Stimulated activated CD4-positive, alpha-beta T cell treated with anti-CD3 and anti-CD28 coated beads, Interleukin-4, amount 100 ng/mL, for 24 hours (primary cell): ENCODE data around the gene ST7.

Source experiments
- DNase-seq: peaks from one replicate; pipeline ENCODE4 v3.0.0-alpha.2; 2020

Gene ST7

DNA sequence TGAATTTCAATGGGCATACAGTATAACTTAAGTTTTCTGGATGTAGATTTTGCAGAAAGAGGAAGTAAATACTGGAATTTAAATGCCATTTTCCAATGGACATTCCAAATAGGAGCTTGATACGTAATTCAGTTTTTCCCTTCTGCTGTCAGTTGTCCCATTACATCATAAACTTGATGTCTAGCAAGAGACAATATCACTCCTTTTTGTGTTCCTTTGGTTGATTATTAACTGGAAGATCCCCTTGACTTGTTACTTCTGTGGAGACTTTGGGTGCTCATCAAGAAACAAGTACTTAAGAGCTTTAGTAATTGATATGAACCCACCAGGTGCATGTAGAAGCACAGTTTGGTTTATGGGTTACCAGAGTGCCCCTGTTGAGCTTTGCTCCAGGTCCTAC is 116.1 kb downstream of the ST7 start:
- no peak for DNase-seq

DNA sequence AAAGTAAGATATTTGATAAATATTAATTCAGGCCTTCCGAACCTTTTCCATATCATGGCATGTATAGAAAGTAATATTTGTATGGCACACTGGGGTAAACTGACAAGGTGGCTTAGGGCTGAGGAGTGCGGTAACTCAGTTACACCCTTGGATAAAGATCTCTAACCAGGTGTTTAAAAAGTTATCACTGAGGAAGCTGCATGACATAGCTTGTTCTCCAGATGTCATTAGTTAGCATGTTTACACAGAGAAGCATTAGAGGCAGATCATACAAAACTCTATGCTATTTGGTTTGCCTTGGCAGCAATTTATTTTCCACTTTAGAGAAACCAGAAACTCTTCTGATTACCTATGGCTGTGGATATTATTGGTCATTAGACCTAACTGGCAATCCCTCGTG is 118.2 kb downstream of the ST7 start:
- no peak for DNase-seq

DNA sequence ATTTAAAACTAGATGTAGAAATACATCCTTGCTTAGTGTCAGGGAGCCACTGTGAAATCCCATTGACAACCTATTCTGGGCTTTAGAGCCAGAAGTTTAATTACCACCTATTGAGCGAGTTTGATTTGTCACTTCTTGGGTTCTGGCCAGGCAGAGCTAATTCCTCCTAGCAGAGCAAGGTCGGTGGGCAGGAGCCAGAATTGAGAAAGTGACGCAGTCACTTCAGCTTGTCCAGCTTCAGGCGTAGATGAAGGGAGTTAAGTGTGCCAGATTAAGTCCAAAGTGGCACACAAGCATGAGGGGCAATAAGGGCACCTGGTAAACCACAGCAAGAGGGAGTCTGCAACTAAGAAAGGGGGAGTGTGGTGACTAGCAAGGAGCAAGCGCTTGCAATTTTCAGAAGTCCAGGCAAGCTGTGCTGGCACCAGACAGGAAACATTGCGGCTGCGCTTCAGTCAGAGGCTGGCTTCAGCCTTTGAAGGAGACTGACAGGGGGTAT is 119.4 kb downstream of the ST7 start:
- no peak for DNase-seq

DNA sequence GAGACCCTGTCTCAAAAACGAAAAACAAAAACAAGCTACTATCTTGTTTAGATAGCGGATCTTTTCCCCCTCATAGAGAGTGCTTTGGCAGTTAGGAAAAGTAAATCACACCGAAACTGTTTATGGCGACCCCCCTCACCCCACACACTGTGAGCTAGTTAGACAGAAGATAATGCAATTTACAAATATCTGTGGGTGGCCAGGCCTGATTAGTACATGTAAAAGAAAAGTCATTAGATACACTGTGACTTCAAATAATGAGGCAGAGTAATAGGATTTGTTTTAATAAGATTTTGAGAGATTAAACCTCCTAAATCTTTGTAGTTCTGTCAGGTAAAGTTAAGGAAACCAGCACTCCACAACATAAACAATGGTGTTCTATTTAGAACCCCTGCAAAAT is 121.1 kb downstream of the ST7 start:
- DNase-seq = no peak

DNA sequence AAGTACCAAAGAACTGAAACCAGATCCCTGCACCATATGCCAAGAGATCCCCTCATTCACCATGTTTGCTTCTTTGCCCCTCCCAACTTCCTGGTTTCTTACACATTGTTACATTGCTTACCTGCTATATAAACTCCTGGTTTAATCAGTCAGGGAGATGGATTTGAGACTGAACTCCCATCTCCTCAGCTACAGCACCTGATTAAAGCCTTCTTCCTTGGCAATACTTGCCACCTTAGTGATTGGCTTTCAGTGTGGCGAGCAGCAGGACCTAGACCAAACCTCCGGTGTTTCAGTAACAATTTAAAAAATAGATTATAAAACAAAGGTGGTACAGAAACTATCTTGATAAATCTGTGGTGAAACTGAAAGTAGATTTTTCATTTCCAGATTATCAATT is 122.6 kb downstream of the ST7 start:
- DNase-seq = no peak

- no peak for DNase-seq
These were observed 123.2 kb downstream of the ST7 start for GRCh38 chr7:117076426-117076943.

GRCh38 chr7:117077658-117078057 is 124.4 kb downstream of the ST7 start:
- no peak for DNase-seq

DNA sequence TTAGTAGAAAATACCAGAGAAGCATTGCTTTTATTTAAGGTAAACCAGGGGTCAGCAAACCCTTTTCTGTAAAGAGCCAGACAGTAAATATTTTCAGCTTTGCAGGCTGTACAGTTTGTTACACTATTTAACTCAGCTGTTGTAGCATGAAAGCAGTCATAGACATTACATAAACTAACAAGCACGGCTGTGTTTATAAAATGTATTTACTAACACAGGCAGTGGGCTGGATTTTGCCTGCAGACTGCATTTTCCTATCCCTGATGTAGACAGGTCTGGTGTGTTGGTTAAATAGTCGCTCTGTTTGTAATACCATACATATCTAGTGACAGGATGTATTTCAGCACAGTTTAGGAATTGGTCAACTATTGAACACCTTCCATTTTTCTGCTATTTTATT is 129.3 kb downstream of the ST7 start:
- no peak for DNase-seq

GRCh38 chr7:117083648-117084047 is 130.3 kb downstream of the ST7 start:
- no peak for DNase-seq

GRCh38 chr7:117084286-117084685 is 131.0 kb downstream of the ST7 start:
- no peak for DNase-seq

DNA sequence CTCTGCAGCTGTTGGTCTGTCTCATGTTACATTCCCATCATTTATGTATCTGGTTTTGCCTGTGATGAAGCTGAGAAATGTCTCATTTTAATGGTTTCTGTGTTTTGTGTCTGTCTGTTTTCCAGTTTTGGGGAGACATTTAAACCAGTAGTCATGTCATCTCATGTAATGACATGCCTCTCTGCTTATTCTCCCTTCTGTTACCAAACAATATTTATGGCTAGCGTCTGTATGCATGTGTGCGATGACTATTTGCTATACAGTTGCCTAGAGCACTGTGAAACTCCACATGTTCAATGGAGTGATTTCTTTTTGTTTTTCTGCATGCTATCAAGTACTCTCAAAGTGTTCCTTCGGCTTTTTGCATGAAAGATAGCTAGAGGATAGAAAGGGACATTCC is 132.0 kb downstream of the ST7 start:
- no peak for DNase-seq

DNA sequence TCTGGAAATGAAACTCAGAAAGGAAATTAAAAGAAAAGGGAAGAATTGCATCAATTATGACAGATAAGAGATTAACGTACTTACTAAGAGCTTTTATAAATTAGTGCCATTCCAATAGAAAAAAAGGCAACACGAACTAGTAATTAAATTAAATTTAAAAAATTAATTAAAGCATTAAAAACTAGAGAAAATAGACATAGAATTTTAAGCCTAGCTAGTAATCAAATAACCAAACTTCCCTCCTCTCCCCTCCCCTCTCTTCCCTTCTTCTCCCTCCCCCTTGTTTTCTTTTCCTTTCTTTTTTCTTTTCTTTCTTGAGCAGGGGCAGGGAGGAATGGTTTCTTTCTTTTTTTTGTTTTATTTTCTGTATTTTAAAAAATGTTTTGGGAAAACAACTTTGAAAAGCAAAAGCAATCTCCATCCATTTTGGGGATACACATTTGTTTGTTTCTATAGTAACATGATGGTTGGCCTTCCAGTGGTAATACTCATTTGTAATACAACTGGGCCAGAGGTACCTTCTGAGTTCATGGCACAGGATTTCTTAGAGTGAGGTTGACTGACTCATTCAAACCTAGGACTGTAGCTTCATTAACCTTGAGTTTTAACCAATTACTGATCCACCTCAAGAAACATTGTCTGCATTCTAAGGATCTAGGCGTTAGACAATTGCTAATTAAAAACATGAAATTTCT is 132.6 kb downstream of the ST7 start:
- no peak for DNase-seq

DNA sequence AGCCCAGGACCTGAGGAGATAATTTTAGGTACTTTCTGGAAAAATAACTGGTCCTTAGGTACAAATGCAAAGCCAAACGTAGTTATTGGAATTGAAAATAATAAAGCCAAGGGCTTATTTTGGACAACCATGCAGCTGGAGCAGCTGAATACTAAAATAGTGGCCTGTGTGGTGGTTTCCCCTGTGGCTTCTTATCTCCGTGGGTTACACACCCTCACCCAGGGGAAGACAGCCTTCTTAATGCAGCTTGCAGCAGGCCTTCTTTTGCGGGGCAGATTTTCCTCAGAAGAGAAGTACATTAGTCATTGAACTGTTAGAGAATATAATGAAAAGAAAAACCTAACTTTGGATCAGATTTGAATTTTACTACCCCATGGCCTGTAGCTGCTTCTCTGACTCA is 133.5 kb downstream of the ST7 start:
- peak; percentile 9 for DNase-seq

- no peak for DNase-seq
These were observed 134.5 kb downstream of the ST7 start for GRCh38 chr7:117087639-117088396.

DNA sequence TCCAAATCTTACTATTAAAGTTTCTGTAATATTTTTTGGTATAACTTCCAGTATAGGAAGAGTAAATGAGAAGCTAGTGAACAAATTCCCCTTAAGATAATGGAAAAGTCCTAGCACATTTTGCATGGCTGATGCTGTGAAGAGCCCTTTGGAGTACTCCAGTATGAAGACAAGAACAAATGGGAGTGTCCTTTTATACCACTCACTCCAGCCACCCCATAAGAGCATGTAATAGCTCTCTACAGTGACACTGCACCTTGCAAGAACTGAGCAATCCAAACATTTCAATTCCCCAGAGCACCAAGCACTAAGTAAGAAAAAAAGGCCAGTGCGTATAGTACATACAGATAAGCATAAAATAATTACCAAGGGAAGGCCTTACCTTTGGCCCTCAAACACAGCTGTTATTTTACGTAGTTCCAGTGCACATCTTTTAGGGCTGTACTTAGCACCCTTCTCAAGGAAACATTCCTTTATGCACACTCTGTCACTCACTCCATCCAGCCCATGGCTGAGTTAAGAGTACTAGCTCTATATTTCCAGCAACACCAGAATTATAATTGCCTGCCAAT is 135.4 kb downstream of the ST7 start:
- no peak for DNase-seq

GRCh38 chr7:117090791-117091190 is 137.5 kb downstream of the ST7 start:
- no peak for DNase-seq

DNA sequence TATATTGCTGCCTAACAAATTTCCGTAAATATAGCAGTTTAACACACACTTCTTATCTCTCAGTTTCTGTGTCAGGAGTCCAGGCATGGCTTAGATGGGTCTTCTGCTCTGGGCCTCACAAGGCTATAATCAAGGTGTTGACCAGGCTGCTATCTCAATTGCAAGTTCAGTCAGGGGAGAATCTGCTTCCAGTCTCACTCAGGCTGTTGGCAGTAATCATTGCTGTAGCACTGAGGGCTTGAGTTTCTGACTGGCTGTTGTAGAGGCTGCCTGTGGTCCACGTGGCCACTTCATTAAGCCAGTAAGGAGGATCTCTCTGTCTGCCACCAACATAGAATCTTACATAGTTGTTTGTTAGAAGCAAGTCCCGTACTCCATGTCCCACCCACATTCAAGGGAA is 138.4 kb downstream of the ST7 start:
- DNase-seq = no peak

- no peak for DNase-seq
These were observed 139.5 kb downstream of the ST7 start for GRCh38 chr7:117092785-117093184.

DNA sequence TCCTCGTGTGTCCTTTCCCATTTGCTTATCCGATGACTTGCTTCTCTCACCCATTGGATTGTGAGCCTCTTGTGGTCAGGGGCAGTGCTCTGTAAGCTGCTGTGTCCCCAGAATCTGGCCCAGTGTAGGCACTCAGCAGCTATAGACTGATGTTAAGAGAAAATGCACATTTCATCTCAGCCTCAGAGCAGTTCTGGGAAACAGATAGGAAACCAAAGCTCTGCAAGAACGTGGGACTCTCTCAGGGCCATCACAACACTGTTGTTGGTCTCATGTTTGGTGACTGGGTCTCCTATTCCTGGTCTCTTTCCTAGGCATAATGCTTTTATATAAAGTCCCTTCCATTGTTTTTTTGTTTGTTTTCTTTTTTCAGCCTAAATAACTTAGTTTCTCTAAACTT is 141.2 kb downstream of the ST7 start:
- DNase-seq = no peak

DNA sequence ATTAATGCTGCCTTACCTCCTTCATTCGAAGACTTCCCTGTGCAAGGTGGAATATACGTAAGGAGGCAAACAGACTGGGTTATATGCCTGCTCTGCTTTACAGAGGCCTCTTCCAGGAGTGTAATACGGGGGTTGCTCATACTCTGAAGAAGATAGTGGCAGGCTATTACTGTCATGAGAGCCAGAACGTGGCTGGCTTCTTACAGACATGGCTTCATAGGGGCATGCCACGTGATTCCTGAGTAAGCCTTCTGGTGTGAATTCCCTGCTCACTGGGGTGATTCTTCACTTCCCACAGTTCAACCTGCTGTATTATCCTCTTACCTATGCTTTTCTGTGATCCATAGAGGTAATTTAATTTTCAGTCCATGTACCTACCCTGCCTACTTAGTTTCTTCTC is 141.8 kb downstream of the ST7 start:
- DNase-seq = no peak

- no peak for DNase-seq
These were observed 143.0 kb downstream of the ST7 start for GRCh38 chr7:117096330-117096729.

DNA sequence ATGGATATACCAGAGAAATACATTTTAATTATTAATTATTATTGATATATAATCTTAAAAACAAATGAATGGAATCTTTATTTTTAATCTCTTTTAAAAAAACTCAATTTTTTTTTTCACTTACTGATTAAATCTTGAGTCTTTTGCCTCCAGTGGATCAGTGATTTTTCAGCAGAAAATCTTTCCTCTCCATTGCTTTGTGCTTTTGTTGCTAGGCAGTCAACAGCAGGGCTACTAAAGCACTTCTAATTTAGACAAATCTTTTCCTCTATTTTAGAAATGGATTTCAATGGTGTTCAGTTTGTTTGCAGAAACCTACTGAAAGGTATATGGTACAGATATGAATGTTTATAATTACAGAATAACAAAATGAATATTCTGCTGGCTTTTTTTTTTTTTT is 143.6 kb downstream of the ST7 start:
- no peak for DNase-seq

DNA sequence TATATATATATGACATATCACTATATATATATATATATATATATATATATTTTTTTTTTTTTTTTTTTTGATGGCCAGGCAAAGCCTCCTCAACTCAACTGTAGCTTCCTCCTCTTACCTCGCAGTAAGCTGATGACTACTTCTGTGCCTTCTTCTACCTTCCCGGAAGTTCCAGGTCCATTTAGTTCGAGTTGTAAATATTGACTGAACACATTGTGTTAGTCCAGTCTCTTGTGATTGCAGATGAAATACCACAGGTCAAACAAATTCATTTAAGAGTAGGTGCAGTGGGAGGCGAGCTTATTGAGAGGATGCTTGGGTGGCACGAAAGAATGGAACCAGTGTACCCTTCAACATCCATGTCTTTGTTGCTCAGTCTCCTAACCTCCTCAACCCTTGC is 144.6 kb downstream of the ST7 start:
- no peak for DNase-seq

DNA sequence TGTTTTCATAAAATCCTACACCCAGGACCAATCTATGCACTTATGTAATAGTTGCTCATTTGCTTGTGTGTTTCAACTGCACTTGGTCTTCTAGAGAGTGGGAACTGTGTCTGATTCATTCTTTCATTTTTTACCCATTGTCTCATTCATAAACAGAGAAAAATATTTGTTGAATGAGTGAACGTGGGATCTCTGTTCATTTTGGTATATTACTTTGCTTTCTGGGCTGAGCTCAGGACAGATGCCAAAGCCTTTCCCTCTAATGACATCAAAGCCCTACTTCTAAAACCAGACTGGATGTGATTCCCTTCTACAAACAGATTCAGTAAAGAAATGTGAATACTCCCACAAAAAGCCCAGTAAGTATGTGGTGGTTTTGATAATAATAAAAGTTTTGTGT is 145.2 kb downstream of the ST7 start:
- DNase-seq = no peak
